Liver (tissue), 3 donors: ENCODE data around the gene AMOTL1.

Experiments
- ATF3 ChIP-seq: IDR thresholded peaks from 2 replicates; pipeline ENCODE4 v1.6.1; 2016; ENCODE audit warnings: antibody characterized with exemption
- CTCF ChIP-seq: fragments of 150-350 bp; IDR thresholded peaks from 2 replicates; pipeline ENCODE4 v1.5.1; 2017; ENCODE audit warnings: improper control_type of control experiment, low read depth, low read length; ENCODE audit not compliant: missing input control
- EGR1 ChIP-seq, 2 donors: IDR thresholded peaks; 2 replicates each; pipeline ENCODE4 v1.6.1; 2016 to 2018; ENCODE audit warnings: antibody characterized with exemption in 2 of 2, low read depth in 2 of 2
- FOXA1 ChIP-seq: IDR thresholded peaks from 2 replicates; pipeline ENCODE4 v1.6.1; 2016; ENCODE audit warnings: antibody characterized with exemption
- GABPA ChIP-seq, 2 donors: IDR thresholded peaks in 1 of 2; conservative IDR thresholded peaks in 1 of 2; 2 replicates each; pipeline ENCODE4 v1.6.1; 2016; ENCODE audit warnings: antibody characterized with exemption in 2 of 2, mild to moderate bottlenecking in 1 of 2, moderate library complexity in 1 of 2
- REST ChIP-seq: IDR thresholded peaks from 2 replicates; pipeline ENCODE4 v1.6.1; 2016; ENCODE audit warnings: antibody characterized with exemption, mild to moderate bottlenecking
- RXRA ChIP-seq, 2 donors: IDR thresholded peaks; 2 replicates each; pipeline ENCODE4 v1.6.1; 2017 to 2018; ENCODE audit warnings: antibody characterized with exemption in 2 of 2, mild to moderate bottlenecking in 1 of 2
- SP1 ChIP-seq: IDR thresholded peaks from 2 replicates; pipeline ENCODE4 v1.6.1; 2018; ENCODE audit warnings: antibody characterized with exemption, mild to moderate bottlenecking
- YY1 ChIP-seq: IDR thresholded peaks from 2 replicates; pipeline ENCODE4 v1.6.1; 2016; ENCODE audit warnings: antibody characterized with exemption, mild to moderate bottlenecking
- donor health status: healthy.
- donor health status: healthy.

- TF ChIP-seq CTCF (no peak), REST (no peak), EGR1 (IDR thresholded peaks at IDR 0.05; ENCODE audit: low read depth in 2 of 2) (no peak), RXRA (IDR thresholded peaks at IDR 0.05) (no peak), YY1 (no peak), GABPA (IDR thresholded peaks at IDR 0.05 in 1 of 2, conservative IDR thresholded peaks at IDR 0.05 in 1 of 2) (no peak), FOXA1 (no peak), ATF3 (no peak), SP1 (no peak)
These were observed 53.9 kb downstream of the AMOTL1 start for GRCh38 chr11:94822080-94822479.
